Keratinocyte (primary cell): ENCODE measurements around the gene RERG.

Source experiments
- EZH2 ChIP-seq: IDR thresholded peaks from one replicate; pipeline ENCODE4 v1.6.1; 2012; ENCODE audit warnings: inconsistent platforms, mild to moderate bottlenecking, low read length, moderate library complexity
- TF ChIP-seq, protein P1 (sequence below), 3 experiments: IDR thresholded peaks in 1 of 3; conservative IDR thresholded peaks in 1 of 3; optimal IDR thresholded peaks in 1 of 3; 2 replicates in 2 of 3; 3 replicates in 1 of 3; pipeline versions ENCODE3 to v1.5.1; 2011; ENCODE audit warnings: low read length in 3 of 3, mild to moderate bottlenecking in 3 of 3, moderate library complexity in 2 of 3, control low read depth in 1 of 3, inconsistent platforms in 1 of 3; ENCODE audit not compliant: insufficient read depth in 2 of 3; ENCODE audit errors: extremely low read depth in 1 of 3

- TF ChIP-seq EZH2, result no peak
- TF ChIP-seq, protein P1, sequence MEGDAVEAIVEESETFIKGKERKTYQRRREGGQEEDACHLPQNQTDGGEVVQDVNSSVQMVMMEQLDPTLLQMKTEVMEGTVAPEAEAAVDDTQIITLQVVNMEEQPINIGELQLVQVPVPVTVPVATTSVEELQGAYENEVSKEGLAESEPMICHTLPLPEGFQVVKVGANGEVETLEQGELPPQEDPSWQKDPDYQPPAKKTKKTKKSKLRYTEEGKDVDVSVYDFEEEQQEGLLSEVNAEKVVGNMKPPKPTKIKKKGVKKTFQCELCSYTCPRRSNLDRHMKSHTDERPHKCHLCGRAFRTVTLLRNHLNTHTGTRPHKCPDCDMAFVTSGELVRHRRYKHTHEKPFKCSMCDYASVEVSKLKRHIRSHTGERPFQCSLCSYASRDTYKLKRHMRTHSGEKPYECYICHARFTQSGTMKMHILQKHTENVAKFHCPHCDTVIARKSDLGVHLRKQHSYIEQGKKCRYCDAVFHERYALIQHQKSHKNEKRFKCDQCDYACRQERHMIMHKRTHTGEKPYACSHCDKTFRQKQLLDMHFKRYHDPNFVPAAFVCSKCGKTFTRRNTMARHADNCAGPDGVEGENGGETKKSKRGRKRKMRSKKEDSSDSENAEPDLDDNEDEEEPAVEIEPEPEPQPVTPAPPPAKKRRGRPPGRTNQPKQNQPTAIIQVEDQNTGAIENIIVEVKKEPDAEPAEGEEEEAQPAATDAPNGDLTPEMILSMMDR (optimal IDR thresholded peaks at IDR 0.05 in 1 of 3, IDR thresholded peaks at IDR 0.05 in 1 of 3, conservative IDR thresholded peaks at IDR 0.05 in 1 of 3; ENCODE audit: extremely low read depth in 1 of 3, insufficient read depth in 2 of 3, low read length in 3 of 3), result no peak
Measured at GRCh38 chr12:15253990-15254389, 32.8 kb upstream of the RERG start.
